Activated T-cell treated with anti-CD3 and anti-CD28 coated beads, Interleukin-2, amount 50 U/mL, for 24 hours (primary cell): ENCODE measurements around the gene CHI3L1.

Experiments used
- DNase-seq: peaks from one replicate; pipeline ENCODE4 v3.0.0-alpha.2; 2020
- H3K27ac Mint-ChIP-seq: 2 replicates; pipeline ENCODE4 v1.8.0; 2020; ENCODE audit warnings: mild to moderate bottlenecking, mixed read lengths
- H3K27me3 Mint-ChIP-seq: 2 replicates; pipeline ENCODE4 v1.8.0; 2020; ENCODE audit warnings: mixed read lengths
- H3K36me3 Mint-ChIP-seq: 2 replicates; pipeline ENCODE4 v1.8.0; 2020; ENCODE audit warnings: low read depth, mixed read lengths
- H3K4me1 Mint-ChIP-seq: 2 replicates; pipeline ENCODE4 v1.8.0; 2020; ENCODE audit warnings: low read depth, mixed read lengths
- H3K4me3 Mint-ChIP-seq: 2 replicates; pipeline ENCODE4 v1.8.0; 2020; ENCODE audit warnings: mild to moderate bottlenecking, moderate library complexity, mixed read lengths
- H3K9me3 Mint-ChIP-seq: 2 replicates; pipeline ENCODE4 v1.8.0; 2020; ENCODE audit warnings: mixed read lengths

The CHI3L1 gene

DNA sequence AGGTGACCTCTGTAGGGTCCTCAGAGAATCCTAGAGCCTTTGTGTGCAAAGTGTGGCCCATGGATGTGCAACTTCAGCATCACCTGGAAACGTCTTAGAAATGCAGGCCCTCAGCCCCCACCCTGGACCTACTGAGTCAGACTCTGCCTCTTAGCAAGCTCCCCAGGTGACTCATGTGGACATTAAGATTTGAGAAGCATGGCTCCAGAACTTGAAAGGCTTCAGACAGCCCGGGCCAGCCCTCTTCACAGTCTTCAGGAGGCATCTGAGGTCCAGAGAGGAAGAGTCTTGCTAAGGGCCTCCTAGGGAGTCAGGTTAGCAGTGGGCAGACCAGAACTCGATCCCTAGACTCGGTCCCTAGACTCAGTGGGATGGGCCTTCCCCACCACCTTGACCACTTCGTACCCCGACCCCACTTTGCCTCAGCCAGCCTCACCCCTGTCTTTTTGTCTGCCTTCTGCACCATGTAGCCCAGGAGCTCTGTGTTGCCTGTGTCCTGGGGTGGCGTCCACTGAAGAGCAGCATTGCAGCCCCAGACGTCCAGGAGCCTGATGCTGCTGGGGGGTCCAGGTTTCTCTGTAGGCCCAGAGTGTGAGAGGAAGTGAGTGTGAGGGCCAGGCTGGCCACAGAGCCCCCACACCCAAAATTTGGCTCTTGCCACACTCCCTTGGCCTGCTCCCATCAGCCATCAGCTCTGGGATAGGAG, 15.7 kb downstream of the CHI3L1 start:
- Mint-ChIP-seq H3K4me1 (no peaks in the 10 kb centered on the region), H3K27ac (no peak overlapping the region), H3K9me3 (no peaks in the 10 kb centered on the region), H3K27me3 (peaks cover under 1% of the 10 kb centered on the region), H3K36me3 (no peaks in the 10 kb centered on the region), H3K4me3 (no peak overlapping the region)
- no peak for DNase-seq

DNA sequence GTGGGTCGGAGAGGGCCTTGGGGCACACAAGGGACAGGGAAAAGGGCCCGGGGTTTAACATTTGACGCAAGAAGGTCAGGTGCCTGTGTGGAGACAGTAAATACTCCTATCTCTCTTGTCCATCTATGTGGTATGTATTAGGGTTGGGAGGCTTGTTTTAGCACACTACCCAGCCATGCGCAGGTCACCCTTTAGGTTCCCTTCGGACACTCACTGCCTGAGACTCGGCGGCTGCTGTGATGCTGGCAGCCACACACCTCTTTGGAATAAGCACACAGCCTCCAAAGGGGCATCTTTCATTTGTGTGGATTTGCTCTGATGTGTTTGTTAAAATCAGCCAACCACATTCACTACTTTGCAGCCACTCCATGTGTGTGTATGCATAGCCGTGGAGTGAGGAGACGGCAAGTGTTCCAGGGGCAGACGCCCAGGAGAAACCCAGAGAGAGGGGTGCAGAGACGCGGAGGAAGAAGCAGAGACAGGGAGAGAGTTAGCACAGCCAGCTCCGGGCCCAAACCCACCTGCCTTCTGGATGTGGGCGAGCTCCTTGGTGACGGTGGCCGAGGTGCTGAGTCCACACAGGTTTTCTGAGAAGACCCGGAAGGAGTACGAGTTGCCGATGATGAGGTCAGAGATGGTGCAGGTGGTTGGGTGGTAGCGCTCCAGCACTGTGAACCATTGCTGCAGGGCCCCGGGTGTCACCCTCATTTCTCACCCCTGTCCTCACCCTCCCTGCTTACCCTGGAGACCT, 16.6 kb downstream of the CHI3L1 start:
- Mint-ChIP-seq H3K9me3 (no peaks in the 10 kb centered on the region), H3K4me3 (no peak overlapping the region), H3K36me3 (no peaks in the 10 kb centered on the region), H3K27me3 (peaks cover 6% of the 10 kb centered on the region), H3K27ac (no peak overlapping the region), H3K4me1 (no peaks in the 10 kb centered on the region)
- DNase-seq: no peak

DNA sequence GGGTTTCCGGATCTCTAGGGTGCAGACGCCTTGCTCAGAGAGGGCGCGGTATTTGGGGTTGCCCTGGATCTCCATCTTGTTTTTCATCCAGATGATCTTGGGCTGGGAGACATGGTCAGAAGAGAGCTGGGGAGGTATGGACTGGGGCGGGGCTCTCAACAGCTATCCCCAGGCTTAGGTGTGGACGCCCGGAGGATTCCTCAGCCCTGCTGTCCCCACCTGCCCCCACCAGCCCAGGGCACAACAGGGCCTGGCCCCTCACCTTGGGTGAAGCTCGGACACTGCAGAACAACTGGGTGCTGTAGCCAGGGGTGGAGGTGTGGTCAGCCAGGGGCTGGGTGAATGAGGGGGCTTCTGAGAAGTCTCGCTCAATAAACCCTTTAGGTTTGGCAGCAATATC, 17.5 kb downstream of the CHI3L1 start:
- Mint-ChIP-seq H3K4me3 (no peak overlapping the region), H3K27me3 (peaks cover 9% of the 10 kb centered on the region), H3K4me1 (no peaks in the 10 kb centered on the region), H3K36me3 (no peaks in the 10 kb centered on the region), H3K27ac (no peak overlapping the region), H3K9me3 (no peaks in the 10 kb centered on the region)
- DNase-seq: no peak

DNA sequence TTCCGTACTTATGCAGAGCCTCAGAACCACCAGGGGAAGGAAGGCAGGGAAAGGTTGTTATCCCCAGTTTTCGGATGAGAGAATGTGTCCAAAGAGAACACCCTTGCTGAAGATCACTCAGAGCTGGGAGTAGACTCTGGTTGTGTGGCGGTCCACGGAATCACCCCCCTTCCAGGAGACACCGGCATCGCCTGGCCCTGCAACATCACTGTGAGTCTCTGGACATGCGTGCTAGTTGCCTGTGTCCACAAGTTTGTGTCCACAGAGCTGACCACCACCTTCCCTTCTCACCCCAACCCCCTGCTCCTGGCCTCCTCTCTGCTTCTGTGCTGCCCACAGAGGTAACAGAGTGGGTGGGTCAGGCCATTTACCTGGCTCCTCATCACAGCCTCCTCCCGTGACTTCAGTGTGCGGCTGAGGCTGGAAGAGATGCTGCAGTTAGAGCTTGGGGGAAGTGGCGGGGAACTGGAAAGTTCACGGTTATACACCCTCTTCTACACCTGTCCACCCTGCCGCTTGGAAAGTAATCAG, 18.2 kb downstream of the CHI3L1 start:
- DNase-seq: no peak
- H3K36me3 Mint-ChIP-seq: no peaks in the 10 kb centered on the region
- peaks cover 9% of the 10 kb centered on the region for H3K27me3 Mint-ChIP-seq
- no peaks in the 10 kb centered on the region for H3K9me3 Mint-ChIP-seq
- no peak overlapping the region for H3K27ac Mint-ChIP-seq
- H3K4me3 Mint-ChIP-seq: no peak overlapping the region
- H3K4me1 Mint-ChIP-seq: no peaks in the 10 kb centered on the region

DNA sequence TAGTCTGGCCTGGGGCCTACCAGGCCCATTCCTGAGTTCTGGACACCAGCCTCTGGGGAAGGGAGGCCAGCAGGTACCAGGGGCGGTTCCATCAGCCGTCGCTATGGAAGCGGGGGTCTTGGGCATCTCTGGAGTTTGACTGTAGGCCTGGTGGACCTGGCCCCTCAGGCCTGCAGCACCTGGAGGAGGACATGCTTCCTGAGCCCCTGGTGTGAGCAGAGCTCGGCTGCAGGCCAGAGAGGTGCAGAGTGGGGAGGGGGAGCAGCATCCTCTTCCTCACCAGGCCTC, 18.6 kb downstream of the CHI3L1 start:
- Mint-ChIP-seq H3K27me3 (peaks cover 14% of the 10 kb centered on the region), H3K4me1 (no peaks in the 10 kb centered on the region), H3K27ac (no peak overlapping the region), H3K4me3 (no peak overlapping the region), H3K9me3 (no peaks in the 10 kb centered on the region), H3K36me3 (no peaks in the 10 kb centered on the region)
- no peak for DNase-seq

DNA sequence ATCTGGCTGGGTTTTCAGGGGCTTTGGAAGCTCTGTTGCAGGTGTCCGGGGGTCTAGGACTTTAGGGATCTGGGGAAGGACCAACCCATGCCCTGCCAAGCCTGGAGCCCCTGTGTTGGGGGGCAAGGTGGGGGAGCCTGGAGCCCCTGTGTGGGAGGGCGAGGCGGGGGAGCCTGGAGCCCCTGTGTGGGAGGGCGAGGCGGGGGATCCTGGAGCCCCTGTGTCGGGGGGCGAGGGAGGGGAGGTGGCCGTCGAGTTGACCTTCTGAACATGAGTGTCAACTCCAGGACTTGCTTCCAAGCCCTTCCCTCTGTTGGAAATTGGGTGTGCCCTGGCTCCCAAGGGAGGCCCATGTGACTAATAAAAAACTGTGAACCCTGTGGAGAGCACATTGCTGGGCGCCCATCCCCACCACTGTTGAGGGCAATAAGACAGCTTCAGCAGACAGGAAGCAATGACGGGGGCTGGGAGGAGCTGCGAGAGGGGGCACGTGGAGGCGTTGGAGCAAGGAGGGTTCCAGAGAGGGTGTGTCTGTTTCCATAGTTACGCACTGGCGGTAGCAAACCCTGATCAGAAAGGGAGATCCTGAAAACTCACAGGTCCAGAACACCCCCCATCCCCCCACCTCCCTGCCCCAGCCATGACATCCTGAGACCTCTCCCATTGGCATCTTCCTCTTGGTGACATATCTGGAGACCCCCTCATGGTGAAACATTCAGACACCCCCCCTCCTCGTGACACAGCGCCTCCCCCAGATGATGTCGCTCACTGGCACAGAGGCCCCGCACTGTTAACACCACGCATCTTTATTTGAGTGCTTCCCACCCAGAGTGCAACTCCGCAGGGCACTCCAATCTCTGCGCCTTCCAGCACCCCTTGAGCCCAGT, 19.2 kb downstream of the CHI3L1 start:
- H3K4me3 Mint-ChIP-seq: no peak overlapping the region
- no peak overlapping the region for H3K27ac Mint-ChIP-seq

DNA sequence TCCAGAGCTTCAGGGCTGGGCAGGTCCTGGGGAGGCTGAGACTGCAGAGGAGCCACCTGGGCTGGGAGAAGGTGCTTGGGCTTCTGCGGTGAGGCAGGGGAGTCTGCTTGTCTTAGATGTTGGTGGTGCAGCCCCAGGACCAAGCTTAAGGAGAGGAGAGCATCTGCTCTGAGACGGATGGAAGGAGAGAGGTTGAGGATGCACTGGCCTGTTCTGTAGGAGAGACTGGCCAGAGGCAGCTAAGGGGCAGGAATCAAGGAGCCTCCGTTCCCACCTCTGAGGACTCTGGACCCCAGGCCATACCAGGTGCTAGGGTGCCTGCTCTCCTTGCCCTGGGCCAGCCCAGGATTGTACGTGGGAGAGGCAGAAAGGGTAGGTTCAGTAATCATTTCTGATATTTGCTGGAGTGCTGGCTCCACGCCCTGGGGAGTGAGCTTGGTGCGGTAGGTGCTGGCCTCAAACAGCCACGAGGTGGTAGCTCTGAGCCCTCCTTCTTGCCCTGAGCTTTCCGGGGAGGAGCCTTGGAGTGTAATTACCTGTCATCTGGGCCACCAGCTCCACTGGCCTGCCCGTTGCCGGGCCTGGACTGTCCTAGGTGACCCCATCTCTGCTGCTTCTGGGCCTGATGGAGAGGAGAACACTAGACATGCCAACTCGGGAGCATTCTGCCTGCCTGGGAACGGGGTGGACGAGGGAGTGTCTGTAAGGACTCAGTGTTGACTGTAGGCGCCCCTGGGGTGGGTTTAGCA, 20.1 kb downstream of the CHI3L1 start:
- H3K4me1 Mint-ChIP-seq: no peaks in the 10 kb centered on the region
- no peaks in the 10 kb centered on the region for H3K36me3 Mint-ChIP-seq
- no peaks in the 10 kb centered on the region for H3K9me3 Mint-ChIP-seq
- no peak overlapping the region for H3K27ac Mint-ChIP-seq
- H3K27me3 Mint-ChIP-seq: peaks cover 20% of the 10 kb centered on the region
- DNase-seq: no peak
- H3K4me3 Mint-ChIP-seq: no peak overlapping the region

More for the DNA sequence above, 19.2 kb downstream of the CHI3L1 start:
- H3K36me3 Mint-ChIP-seq: no peaks in the 10 kb centered on the region
- DNase-seq: no peak
- peaks cover 19% of the 10 kb centered on the region for H3K27me3 Mint-ChIP-seq
- no peaks in the 10 kb centered on the region for H3K4me1 Mint-ChIP-seq
- H3K9me3 Mint-ChIP-seq: no peaks in the 10 kb centered on the region

- DNase-seq: no peak
- H3K27ac Mint-ChIP-seq: no peak overlapping the region
- peaks cover 20% of the 10 kb centered on the region for H3K27me3 Mint-ChIP-seq
- no peaks in the 10 kb centered on the region for H3K9me3 Mint-ChIP-seq
- no peaks in the 10 kb centered on the region for H3K36me3 Mint-ChIP-seq
- H3K4me3 Mint-ChIP-seq: no peak overlapping the region
- no peaks in the 10 kb centered on the region for H3K4me1 Mint-ChIP-seq
Measured at GRCh38 chr1:203165800-203166161, 20.7 kb downstream of the CHI3L1 start.

DNA sequence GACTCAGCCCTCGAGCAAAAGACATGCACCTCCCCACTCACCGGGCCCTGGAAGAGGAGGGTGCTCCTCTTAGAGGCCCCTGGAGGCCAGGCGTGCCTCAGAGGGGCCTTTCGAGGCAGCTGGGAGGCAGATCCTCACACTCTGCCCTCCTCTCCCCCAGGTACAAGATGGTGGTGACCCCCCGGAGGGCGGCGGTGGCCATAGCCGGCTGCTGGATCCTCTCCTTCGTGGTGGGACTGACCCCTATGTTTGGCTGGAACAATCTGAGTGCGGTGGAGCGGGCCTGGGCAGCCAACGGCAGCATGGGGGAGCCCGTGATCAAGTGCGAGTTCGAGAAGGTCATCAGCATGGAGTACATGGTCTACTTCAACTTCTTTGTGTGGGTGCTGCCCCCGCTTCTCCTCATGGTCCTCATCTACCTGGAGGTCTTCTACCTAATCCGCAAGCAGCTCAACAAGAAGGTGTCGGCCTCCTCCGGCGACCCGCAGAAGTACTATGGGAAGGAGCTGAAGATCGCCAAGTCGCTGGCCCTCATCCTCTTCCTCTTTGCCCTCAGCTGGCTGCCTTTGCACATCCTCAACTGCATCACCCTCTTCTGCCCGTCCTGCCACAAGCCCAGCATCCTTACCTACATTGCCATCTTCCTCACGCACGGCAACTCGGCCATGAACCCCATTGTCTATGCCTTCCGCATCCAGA, 21.3 kb downstream of the CHI3L1 start:
- no peak overlapping the region for H3K4me3 Mint-ChIP-seq
- H3K36me3 Mint-ChIP-seq: no peaks in the 10 kb centered on the region
- peaks cover 20% of the 10 kb centered on the region for H3K27me3 Mint-ChIP-seq
- DNase-seq: no peak
- H3K4me1 Mint-ChIP-seq: no peaks in the 10 kb centered on the region
- H3K9me3 Mint-ChIP-seq: no peaks in the 10 kb centered on the region
- no peak overlapping the region for H3K27ac Mint-ChIP-seq

- H3K4me3 Mint-ChIP-seq: no peak overlapping the region
- no peaks in the 10 kb centered on the region for H3K36me3 Mint-ChIP-seq
- no peak overlapping the region for H3K27ac Mint-ChIP-seq
- H3K27me3 Mint-ChIP-seq: peaks cover 20% of the 10 kb centered on the region
- no peaks in the 10 kb centered on the region for H3K9me3 Mint-ChIP-seq
- no peaks in the 10 kb centered on the region for H3K4me1 Mint-ChIP-seq
- no peak for DNase-seq
Measured at GRCh38 chr1:203163891-203164635, 22.4 kb downstream of the CHI3L1 start.

DNA sequence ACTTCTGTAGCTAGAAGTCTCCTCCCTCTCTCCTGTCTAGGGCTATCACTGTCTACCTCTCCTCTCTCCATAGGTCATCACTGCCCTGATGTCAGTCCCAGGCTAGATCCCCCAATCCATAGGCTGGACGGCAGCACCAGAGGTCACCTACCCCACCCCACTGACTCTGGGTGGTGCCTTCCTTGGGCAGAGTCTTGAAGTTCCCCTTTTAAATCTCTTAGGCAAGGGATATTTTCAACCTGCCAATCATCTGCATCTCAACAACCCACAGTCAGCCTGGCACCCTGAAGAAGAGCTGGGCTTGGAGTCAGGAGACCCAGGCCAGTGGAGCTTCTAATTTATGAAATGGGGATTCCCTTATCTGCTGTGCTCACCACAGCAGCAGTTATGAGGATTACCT, 24.1 kb downstream of the CHI3L1 start:
- Mint-ChIP-seq H3K27ac (no peak overlapping the region), H3K4me3 (no peak overlapping the region), H3K4me1 (no peaks in the 10 kb centered on the region), H3K36me3 (no peaks in the 10 kb centered on the region), H3K27me3 (peaks cover 20% of the 10 kb centered on the region), H3K9me3 (no peaks in the 10 kb centered on the region)
- DNase-seq: no peak

- Mint-ChIP-seq H3K27ac (no peak overlapping the region), H3K4me1 (no peaks in the 10 kb centered on the region), H3K27me3 (peaks cover 20% of the 10 kb centered on the region), H3K36me3 (no peaks in the 10 kb centered on the region), H3K4me3 (no peak overlapping the region), H3K9me3 (no peaks in the 10 kb centered on the region)
- no peak for DNase-seq
Measured at GRCh38 chr1:203161703-203162102, 24.8 kb downstream of the CHI3L1 start.

DNA sequence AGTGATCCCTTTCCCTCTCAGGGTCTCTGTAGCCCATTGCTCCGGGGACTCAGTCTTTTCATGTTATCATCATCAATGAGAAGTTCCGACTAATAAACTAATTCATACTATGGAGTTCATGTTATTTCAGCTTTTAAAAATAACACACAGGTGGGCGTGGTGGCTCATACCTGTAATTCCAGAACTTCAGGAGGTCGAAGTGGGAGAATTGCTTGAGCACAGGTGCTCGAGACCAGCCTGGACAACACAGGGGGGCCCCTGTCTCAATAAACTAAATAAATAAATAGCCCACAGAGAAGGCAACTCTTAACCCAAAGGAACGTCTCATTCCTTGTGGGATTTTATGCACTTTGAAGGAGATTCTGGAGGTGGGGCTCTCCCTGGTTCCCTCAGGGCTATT, 25.3 kb downstream of the CHI3L1 start:
- H3K27ac Mint-ChIP-seq: no peak overlapping the region
- no peaks in the 10 kb centered on the region for H3K9me3 Mint-ChIP-seq
- H3K4me3 Mint-ChIP-seq: no peak overlapping the region
- H3K4me1 Mint-ChIP-seq: no peaks in the 10 kb centered on the region
- H3K36me3 Mint-ChIP-seq: no peaks in the 10 kb centered on the region
- no peak for DNase-seq
- peaks cover 20% of the 10 kb centered on the region for H3K27me3 Mint-ChIP-seq
